HG03575 (cell line): ENCODE measurements around the gene COX14.

ENCODE experiments used
- ATAC-seq: cut with Tn5 transposase; IDR thresholded peaks from one replicate; pipeline ENCODE4 v1.9.1; 2021; ENCODE audit not compliant: unreplicated experiment, insufficient number of reproducible peaks, low FRiP score; ENCODE audit errors: extremely low read depth

The COX14 gene

DNA sequence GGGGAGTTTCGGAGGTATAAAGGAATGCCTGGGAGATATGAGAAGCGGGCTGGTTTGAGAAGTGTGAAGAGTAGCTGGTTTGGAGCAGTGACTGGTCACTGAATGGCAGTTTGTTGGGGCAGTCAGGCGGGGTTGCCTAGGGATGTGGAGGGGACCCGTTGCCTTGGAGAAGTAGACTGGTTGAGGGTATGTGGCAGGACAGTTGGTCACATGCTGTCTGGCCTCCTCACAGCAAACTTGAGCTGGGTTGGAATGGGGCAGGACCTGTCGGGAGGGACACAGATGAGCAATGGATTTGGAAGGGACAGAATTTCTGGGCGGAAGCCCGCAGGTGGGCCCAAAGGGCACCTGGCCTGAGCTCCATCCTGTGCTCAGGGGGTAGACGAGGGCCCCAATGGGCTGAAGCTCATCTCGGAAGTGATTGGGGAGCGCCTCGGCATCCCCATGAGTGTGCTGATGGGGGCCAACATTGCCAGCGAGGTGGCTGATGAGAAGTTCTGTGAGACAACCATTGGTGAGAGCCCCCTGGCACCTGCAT is 6.1 kb upstream of the COX14 start:
- ATAC-seq = no peak

DNA sequence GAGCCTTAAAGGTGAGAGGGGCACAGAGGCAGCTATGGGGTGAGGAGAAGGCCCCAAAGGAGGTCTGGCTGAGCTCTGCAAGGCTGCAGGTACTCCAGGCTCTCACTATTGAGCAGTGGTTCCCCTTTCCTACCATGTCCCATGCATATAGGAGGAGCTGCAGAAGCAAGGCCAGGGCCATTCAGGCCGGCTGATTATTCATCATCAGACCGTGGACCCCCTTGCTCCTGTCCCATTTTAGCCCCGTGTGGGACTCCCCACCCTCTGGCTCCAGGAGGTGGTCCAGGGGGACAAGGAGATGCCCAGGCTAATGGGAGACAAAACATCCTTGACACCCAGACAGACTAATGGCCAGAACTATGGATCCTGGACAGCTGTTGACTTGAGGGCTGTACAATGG is 5.1 kb upstream of the COX14 start:
- no peak for ATAC-seq

GRCh38 chr12:50107416-50108268 is 4.4 kb upstream of the COX14 start:
- ATAC-seq = no peak

DNA sequence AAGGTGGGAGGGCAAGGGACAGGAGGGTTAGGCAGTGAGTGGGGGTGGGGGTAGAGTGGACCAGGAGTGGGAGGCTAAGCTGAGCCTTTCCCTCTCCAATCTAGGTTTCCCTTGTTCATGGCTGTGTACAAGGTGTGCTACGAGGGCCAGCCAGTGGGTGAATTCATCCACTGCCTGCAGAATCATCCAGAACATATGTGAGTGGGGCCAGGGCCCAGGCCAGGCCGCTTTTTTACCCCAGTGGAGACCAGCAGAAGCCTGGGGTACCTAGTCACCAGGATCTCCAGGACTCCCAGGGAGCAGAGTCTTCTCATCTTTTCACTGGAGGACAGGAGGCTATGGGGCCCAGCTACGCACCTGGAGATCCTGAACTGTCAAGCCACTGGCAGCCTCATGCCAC is 2.7 kb upstream of the COX14 start:
- no peak for ATAC-seq

DNA sequence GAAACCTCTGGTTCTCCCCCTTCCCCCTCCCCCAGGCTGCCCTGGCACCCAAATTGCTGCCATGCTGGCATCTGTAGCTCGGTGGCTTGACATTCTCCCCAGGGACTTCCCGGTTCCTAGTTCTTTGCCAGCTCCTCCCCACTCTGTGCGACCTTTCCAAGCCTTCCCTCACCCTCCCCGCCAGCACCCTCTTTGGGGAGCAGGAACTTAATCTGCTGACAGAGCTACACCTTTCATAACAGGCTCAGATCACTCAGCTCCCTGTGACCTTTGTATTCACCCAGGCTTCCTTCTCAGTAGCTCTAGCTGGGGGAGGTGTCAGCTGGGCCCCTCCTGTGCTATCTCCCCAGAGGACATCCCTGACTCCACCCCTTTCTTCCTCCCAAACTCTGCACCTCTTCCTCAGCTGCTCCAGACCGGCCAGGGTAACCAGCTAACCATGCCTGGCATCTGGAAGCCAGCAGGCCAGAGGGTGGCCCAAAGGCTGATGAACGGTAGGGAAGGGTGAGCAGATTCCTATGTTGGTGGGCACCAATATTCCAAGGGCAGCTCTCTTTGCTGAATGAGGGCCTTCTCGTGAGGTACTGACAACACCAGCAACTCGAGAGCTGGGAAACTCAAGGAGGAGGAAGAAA is 1.8 kb upstream of the COX14 start:
- ATAC-seq = no peak

DNA sequence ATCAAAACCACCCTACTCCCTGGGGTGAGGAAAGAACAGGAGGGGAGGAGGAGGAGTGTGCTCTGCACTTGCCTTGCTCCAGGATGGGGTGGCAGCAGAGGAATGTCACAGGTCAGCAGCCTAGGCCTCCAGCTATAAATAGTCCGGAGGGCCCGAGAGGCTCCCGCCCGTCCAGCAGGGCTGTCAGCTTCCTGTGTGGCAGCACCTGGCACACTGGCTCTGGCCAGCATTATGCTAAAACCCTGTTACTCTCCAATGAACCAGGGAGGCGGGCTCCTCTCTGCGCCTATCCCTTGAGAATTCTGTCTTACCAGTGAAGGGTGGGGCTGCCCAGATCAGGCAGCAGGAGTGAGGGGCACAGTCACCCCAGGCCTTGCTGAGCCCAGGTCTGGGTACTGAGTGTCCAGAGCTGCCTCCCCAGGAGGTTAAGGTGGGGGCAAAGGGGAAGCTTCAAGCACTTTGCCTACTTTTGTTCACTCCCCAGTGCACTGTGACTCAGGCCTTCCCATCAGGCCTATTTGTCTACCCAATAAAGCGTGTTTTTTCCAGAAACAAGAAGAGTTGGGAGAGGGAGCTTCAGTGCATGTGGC is 1.2 kb upstream of the COX14 start:
- ATAC-seq = no peak

DNA sequence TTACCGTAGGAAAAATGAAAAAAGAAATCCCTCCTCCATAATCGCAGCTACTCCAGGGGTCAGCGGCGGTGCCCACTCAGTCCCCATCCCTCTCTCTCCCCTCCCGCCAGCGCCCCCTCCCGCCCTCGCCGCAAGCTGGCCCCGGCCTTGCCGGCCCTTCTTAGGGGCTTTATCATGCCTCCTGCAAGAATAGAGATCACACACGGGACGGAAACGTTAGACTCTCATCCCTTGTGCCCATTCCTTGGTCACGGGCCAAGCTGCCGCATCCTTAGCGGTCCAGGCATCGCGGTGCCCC is 692 bp upstream of the COX14 start:
- no peak for ATAC-seq

DNA sequence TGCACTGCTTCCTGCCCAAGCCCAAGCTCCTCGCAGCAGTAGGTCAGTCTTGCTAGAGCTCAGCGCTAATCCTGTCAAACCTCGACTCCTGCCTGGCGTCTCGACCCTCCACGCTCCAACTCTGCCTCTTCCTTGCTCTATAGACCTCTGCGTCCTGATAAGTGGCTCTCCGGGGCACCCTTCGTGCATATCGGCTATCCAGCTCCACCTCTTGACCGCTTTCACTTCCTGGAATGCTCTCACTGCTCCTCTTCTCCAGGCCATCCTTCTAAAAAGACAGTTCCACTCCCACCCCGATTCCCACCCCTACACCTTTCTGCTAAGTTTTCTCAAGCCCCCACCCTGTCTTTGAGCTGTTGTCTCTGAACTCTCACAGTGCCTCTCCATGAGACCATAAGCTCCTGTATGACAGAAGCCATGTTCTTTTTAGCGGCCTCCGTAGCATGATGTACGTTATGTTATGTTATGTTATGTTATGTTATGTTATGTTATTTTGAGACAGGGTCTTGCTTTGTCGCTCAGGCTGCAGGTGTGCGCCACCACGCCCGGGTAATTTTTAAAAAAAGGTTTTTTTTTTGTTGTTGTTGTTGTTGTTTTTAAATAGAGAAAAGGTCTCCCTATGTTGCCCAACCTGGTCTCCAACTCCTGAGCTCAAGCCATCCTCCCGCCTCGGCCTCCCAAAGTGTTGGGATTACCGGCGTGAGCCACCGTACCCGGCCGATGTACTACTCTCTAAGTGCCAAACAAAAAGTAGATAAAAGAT is 601 bp downstream of the COX14 start:
- ATAC-seq = no peak

DNA sequence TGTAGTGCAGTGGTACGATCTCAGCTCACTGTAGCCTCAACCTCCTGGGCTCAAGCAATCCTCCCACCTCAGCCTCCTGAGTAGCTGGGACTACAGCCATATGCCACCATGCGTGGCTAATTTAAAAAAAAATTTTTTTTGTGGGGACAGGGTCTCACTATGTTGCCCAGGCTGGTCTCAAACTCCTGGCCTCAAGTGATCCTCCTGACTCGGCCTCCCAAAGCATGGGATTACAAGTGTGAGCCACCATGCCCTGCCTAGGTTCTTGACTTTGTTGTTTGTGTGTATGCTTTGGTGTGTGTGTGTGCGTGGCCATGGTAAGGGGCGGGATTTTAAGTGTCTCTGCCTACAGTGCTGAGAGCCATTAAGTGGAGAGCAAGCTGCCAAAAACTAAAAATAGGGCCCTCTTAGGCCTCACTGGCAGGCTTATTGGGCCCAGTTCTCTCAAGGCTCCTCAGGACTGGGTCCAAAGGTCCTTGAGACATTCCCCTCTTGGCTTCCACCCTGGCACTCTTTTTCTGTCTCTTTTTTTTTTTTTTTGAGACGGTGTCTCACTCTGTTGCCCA is 5.1 kb downstream of the COX14 start:
- ATAC-seq = no peak

GRCh38 chr12:50119387-50119786 is 7.4 kb downstream of the COX14 start:
- no peak for ATAC-seq

DNA sequence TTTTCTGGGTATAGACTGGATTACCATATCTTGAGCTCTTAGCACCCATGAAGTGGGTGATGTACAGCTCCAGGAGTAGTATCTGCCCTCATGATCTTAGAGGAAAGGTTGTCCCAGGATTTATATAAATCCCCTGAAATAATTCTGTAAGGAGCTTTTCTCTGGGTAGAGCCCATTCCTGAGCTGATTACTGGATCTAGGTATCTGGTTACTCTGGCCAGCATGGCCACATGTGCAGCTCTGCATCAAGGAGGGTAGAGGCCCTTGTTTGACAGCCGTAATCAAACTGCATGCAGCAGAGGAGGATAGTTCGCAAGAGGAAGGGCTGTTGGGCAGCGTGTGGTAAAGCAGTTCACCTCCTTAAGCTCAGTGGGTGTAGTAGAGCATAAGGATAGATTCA is 8.5 kb downstream of the COX14 start:
- ATAC-seq = no peak

- no peak for ATAC-seq
These were observed 8.9 kb downstream of the COX14 start for GRCh38 chr12:50120953-50121352.

GRCh38 chr12:50121641-50122040 is 9.6 kb downstream of the COX14 start:
- ATAC-seq = no peak

DNA sequence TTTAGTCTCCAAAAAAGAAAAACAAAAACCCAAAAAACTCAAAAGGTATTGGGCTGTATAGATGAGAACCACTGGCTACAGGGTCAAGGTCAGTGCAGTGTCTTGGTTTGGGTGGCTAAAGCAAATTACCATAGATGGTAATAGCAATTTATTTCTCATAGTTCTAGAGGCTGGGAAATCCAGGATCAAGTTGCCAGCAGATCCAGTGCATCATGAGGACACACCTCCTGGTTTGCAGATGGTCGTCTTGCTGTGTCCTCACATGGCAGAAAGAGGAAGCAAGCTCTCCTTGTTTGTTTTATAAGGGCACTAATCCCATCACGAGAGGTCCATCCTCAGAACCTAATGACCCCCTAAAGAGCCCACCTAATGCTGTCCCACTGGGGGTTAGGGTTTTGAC is 11.2 kb downstream of the COX14 start:
- no peak for ATAC-seq

GRCh38 chr12:50127546-50127945 is 15.5 kb downstream of the COX14 start:
- ATAC-seq = no peak

- no peak for ATAC-seq
These were observed 17.3 kb downstream of the COX14 start for GRCh38 chr12:50129290-50129689.

DNA sequence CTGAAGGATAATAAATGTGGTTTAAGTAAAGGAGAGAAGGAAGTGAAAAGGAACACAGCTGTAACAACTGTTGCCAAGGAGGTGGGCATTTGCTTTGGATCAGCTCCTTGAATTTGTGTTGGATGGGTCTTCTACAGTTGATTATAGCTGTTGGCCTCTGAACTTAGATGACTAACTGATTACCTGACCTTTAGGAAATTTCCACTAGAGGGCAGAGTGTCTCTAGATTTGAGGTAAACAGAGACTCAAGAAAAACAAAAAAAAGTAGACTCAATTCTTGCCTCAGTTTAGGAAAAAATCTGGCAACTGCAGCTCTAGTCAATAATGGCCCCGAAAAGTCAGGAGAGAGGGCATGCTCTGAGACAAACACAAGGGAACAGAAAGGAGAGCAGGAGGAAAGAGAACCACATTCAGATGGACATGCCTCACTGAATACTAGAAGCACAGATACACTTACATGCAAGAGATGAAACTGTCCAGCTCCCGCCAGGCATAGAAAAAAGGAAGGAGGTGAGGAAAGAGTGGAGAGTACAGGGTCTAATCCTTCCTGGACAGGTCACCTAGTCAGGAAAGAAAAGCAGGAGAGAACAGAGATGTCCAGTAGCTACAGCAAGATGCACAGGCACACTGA is 20.6 kb downstream of the COX14 start:
- ATAC-seq = no peak

GRCh38 chr12:50142993-50143392 is 31.0 kb downstream of the COX14 start:
- ATAC-seq = no peak

DNA sequence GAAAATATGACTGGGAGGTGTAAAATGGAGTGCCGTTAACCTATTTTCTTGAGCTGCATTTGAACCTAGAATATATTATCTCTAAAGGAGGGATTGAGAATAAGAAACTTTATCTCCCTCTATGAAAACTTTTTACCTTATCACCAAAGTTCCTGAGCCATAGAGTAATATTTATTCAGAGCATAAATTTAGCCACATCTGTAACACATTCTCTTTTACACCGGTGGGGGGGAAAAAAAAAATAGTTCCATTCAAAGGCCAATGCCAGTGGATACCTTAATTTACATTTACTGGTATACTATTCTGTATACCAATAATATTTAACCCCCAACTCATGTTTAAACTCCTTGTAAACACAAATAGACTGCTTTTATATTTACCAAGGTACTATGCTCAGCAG is 33.4 kb downstream of the COX14 start:
- no peak for ATAC-seq
